Heart left ventricle (tissue), 16 donors: ENCODE measurements around the gene NSG2. TPM values are rescaled to one million over a fixed set of nuclear protein-coding genes. Genes with fewer than 3 reads are reported as not detected.
"Not testable (repeated sequence)": the region's sequence is repeated elsewhere in the genome, so short reads cannot be mapped to it uniquely, and the experiment has no call there.

ENCODE experiments used
- ATAC-seq, 4 donors: fragments of 200-7000 bp; cut with Tn5 transposase; one replicate each; pipeline ENCODE4 v1.9.1; 2020 to 2022; ENCODE audit warnings: moderate library complexity in 4 of 4, mild to moderate bottlenecking in 3 of 4, moderate number of reproducible peaks in 1 of 4
- DNase-seq, 5 donors: peaks; one replicate each; pipeline ENCODE4 v3.0.0-alpha.2; 2020
- H3K27ac ChIP-seq, 12 donors: fragments of 200-600 bp; sonication (generic) in 4 of 12; one replicate each; pipeline versions ENCODE4 v1.5.0 to v1.8.0; 2016 to 2022; ENCODE audit warnings: mild to moderate bottlenecking in 2 of 12
- H3K27me3 ChIP-seq, 9 donors: fragments of 200-600 bp; sonication (generic) in 2 of 9; one replicate each; pipeline versions ENCODE4 v1.5.1 to v1.8.0; 2016 to 2022; ENCODE audit warnings: mild to moderate bottlenecking in 3 of 9
- H3K36me3 ChIP-seq, 9 donors: fragments of 200-600 bp; sonication (generic) in 2 of 9; one replicate each; pipeline versions ENCODE4 v1.5.0 to v1.8.0; 2018 to 2022; ENCODE audit warnings: mild to moderate bottlenecking in 2 of 9
- H3K4me1 ChIP-seq, 12 donors: fragments of 200-600 bp; sonication (generic) in 4 of 12; one replicate each; pipeline versions ENCODE4 v1.5.0 to v1.8.0; 2016 to 2022; ENCODE audit warnings: mild to moderate bottlenecking in 3 of 12
- H3K4me3 ChIP-seq, 12 donors: fragments of 200-600 bp; sonication (generic) in 4 of 12; one replicate each; pipeline versions ENCODE4 v1.5.0 to v1.8.0; 2017 to 2022; ENCODE audit warnings: mild to moderate bottlenecking in 9 of 12, moderate library complexity in 4 of 12
- H3K9me3 ChIP-seq, 12 donors: fragments of 200-600 bp; sonication (generic) in 4 of 12; one replicate each; pipeline versions ENCODE4 v1.5.0 to v1.8.0; 2016 to 2022; ENCODE audit warnings: mild to moderate bottlenecking in 1 of 12
- POLR2A ChIP-seq, 2 donors: fragments of 450-650 bp; IDR thresholded peaks; one replicate each; pipeline ENCODE4 v1.6.1; 2017; ENCODE audit warnings: antibody characterized with exemption in 2 of 2, mild to moderate bottlenecking in 2 of 2, moderate library complexity in 2 of 2
- WGBS, 4 donors: extraction: QIAGEN DNeasy Blood & Tissue Kit in 2 of 4; methylation state at CpG; one replicate each; pipeline versions ENCODE4 v1.1.5 to v1.1.7; 2013 to 2018; 5-methylcytosine and 5-hydroxymethylcytosine counted together
- intact Hi-C, 10 donors: fragments of 100-400 bp; cut with DNase I; formaldehyde crosslinking; loops; one replicate each; pipeline versions ENCODE4 v1.11.1 to v1.14.2; 2022
- polyA plus RNA-seq, 2 donors: library from polyadenylated mRNA; stranded (reverse); fragments of 200-250 nt; gene quantifications; one replicate each; pipeline ENCODE4 v1.2.3, GENCODE V29; 2013
- total RNA-seq, 9 donors: library from RNA; depleted of rRNA in 2 of 9; stranded (reverse); fragments of >200 nt in 2 of 9; fragmentation: NEBNext Ultra II Directional in 3 of 9; extraction: Animal tissue kit (Norgen Biotek cat#: 25700) in 3 of 9; gene quantifications; one replicate each; pipeline versions ENCODE4 v1.1.0 to v1.2.4, GENCODE V29; 2016 to 2023
- TF ChIP-seq, protein P1 (sequence below), 12 donors: fragments of 200-600 bp; sonication (generic) in 4 of 12; IDR thresholded peaks; one replicate each; pipeline versions ENCODE4 v1.5.0 to v1.8.0; 2018 to 2022; ENCODE audit warnings: antibody characterized with exemption in 12 of 12, mild to moderate bottlenecking in 5 of 12
- donor health status: ischemic (EF 13 %, LVEDD 7.1; RV severe dilation, severe dysfunction).
- donor health status: healthy with polysubstance abuse.
- donor health status: DM: no; HTN: yes; CAD: no.
- donor health status: DM: no; HTN: no; CAD: no.
- donor health status: ischemic (EF 25% LVEDD 6.9; RV normal size, moderate dysfunction).
- donor health status: ischemic (EF 25% LVEDD 5.7; RV mildly dilated, moderate dysfunction).
- donor health status: healthy.
- donor health status: DM: yes; HTN: yes; CAD: no.
- donor health status: ischemic (EF 35%, LVEDD 5.7; RV mildly dilated, moderate dysfunction).
- donor health status: nonischemic (EF 11% LVEDD 7.7; RV severe dilation, severe dysfunction).
- donor health status: DM: yes; HTN: yes; CAD: no.
- donor health status: PGD.
- donor health status: ischemic (EF 29% LVEDD 5.4; RV normal size, mild dysfunction).
- donor health status: nonischemic (EF 23%, LVEDD 6.1; RV moderate dilation, normal function).

The NSG2 gene
- total and polyA plus RNA-seq, 11 donors = 0.30 to 1.7 (median 0.44) TPM; not detected in 4

DNA sequence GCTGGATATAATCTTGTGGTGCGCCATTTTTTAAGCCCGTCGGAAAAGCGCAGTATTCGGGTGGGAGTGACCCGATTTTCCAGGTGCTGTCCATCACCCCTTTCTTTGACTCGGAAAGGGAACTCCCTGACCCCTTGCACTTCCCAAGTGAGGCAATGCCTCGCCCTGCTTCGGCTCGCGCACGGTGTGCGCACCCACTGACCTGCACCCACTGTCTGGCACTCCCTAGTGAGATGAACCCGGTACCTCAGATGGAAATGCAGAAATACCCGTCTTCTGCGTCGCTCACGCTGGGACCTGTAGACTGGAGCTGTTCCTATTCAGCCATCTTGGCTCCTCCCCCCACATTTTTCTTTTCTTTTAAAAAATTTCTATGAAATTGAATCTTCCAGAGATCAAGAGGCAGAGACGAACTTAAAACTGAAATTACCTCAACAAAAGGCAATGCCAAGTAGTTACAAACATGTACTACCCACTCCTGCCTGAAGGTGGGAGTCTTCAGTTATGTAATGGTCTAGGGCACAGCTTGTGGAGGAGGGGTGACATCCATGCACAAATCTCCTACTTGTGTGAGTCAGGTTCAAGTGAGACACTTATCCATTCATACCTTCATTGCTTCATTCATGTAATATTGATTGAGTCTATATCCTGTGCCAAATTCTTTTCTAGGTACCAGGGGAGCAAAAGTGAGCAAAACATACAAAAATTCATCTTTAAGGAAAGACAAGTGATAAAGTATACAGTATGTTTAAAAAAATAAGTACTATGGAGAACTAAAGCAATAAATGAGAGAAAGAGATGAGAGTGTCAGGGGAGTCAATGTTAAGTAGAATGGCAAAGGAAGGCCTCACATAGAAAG is 25.2 kb upstream of the NSG2 start:
- H3K36me3 ChIP-seq, H3K27ac ChIP-seq, H3K4me3 ChIP-seq, ATAC-seq, DNase-seq, intact Hi-C loops, H3K4me1 ChIP-seq, H3K9me3 ChIP-seq: not testable (repeated sequence)
- TF ChIP-seq, protein P1, sequence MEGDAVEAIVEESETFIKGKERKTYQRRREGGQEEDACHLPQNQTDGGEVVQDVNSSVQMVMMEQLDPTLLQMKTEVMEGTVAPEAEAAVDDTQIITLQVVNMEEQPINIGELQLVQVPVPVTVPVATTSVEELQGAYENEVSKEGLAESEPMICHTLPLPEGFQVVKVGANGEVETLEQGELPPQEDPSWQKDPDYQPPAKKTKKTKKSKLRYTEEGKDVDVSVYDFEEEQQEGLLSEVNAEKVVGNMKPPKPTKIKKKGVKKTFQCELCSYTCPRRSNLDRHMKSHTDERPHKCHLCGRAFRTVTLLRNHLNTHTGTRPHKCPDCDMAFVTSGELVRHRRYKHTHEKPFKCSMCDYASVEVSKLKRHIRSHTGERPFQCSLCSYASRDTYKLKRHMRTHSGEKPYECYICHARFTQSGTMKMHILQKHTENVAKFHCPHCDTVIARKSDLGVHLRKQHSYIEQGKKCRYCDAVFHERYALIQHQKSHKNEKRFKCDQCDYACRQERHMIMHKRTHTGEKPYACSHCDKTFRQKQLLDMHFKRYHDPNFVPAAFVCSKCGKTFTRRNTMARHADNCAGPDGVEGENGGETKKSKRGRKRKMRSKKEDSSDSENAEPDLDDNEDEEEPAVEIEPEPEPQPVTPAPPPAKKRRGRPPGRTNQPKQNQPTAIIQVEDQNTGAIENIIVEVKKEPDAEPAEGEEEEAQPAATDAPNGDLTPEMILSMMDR (IDR thresholded peaks at IDR 0.05) = peak; percentile 16 to 47 (median 30)
- 70 to 81% (median 75%) methylated on average over 6 to 19 of the region's 19 CpGs for WGBS, 4 donors
- H3K27me3 ChIP-seq = peaks cover 0 to 13% (median 0%) of the 10 kb centered on the region in 9 donors

DNA sequence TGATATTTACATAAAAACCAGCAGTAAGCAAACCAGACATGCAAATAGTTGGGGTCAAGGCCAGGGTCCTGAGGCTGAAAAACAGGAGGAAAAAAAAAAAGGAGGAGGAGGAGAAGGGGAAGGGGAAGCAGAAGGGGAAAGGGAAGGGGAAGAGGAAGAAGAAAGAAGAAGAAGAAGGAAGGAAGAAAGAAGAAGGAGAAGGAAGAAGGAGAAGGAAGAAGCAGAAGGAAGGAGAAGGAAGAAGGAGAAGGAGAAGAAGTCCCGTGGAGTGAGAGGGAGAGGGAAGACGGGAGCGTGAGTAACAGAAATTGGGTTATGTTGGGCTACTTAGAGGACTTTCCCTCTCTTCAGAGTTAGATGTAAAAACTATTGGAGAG is 24.6 kb upstream of the NSG2 start:
- Histone ChIP-seq H3K4me3 (no peak overlapping the region), H3K27ac (no peak overlapping the region), H3K4me1 (no peaks in the 10 kb centered on the region), H3K9me3 (no peaks in the 10 kb centered on the region), H3K36me3 (no peaks in the 10 kb centered on the region), H3K27me3 (peaks cover 0 to 13% (median 0%) of the 10 kb centered on the region in 9 donors)
- intact Hi-C loops = no loop called here
- ATAC-seq (no peak), DNase-seq (no peak)
- WGBS, 4 donors = 82 to 86% (median 84%) methylated on average over 3 of the region's 3 CpGs
- no peak for TF ChIP-seq POLR2A (IDR thresholded peaks at IDR 0.05)
- TF ChIP-seq, protein P1 (IDR thresholded peaks at IDR 0.05) = no peak

DNA sequence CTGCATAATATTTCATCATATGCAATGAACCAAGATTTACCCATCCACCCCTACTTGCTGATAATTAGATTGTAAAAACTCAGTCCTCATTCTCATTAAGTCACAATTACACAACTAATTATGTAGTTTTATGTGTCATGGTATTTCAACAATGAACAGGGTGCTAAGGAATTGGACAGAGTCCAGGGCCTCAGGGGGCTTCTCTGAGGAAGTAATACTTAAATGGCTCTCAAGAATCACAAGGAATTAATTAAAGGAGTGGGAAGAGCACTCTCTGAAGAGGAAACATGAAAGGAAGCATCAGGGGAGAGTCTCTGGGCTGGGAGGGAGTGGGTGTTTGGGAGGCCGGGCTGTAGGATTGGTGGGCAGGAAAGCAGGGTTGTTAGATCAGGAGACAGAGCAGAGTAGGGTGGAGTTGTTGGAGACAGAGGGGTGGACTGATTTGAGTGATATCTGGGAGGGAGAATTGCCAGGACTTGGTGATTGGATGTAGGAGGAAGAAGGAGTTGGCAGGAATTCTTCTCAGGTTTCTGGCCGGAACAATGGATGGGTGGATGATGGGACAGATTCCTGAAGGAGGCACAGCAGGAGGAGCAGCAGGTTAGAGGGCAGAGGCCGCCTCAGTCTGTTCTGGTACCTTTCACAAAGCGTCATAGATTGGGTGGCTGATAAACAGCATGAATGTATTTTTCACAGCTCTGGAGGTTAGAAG is 23.0 kb upstream of the NSG2 start:
- H3K9me3 ChIP-seq = no peaks in the 10 kb centered on the region
- no peaks in the 10 kb centered on the region for H3K4me1 ChIP-seq
- H3K4me3 ChIP-seq = no peak overlapping the region
- peaks cover 0 to 13% (median 0%) of the 10 kb centered on the region in 9 donors for H3K27me3 ChIP-seq
- 46 to 65% (median 58%) methylated on average over 4 of the region's 4 CpGs for WGBS, 4 donors
- H3K27ac ChIP-seq = no peak overlapping the region
- H3K36me3 ChIP-seq = no peaks in the 10 kb centered on the region
- intact Hi-C loops = no loop called here
- ATAC-seq (no peak), DNase-seq (no peak)
- TF ChIP-seq, protein P1 (IDR thresholded peaks at IDR 0.05) = no peak
- no peak for TF ChIP-seq POLR2A (IDR thresholded peaks at IDR 0.05)

DNA sequence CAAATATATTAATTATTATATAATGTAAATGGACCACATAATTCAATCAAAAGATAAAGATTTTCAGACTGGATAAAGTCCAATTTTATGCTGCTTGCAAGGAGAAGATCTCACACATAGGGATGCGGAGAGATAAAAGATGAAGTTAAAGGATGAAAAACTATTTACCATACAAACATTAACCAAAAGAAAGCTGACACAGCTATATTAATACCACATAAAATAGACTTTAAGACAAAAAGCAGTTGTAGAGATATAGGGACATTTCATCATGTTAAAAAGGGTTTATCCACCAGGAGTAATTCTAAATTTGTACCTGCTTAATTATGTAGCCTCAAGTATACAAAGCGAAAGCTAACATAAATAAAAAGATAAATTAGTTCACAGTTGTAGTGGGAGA is 15.2 kb upstream of the NSG2 start:
- ATAC-seq (no peak), DNase-seq (no peak)
- Histone ChIP-seq H3K27ac (no peak overlapping the region), H3K36me3 (no peaks in the 10 kb centered on the region), H3K4me3 (no peak overlapping the region), H3K4me1 (no peaks in the 10 kb centered on the region), H3K9me3 (peaks cover 0 to 34% (median 7%) of the 10 kb centered on the region in 12 donors), H3K27me3 (no peaks in the 10 kb centered on the region)
- WGBS, 4 donors = 90 to 95% (median 92%) methylated on average over 2 of the region's 2 CpGs
- intact Hi-C loops = no loop called here
- TF ChIP-seq, protein P1 (IDR thresholded peaks at IDR 0.05) = no peak
- no peak for TF ChIP-seq POLR2A (IDR thresholded peaks at IDR 0.05)
